ENCODE data around the gene ANKRD34A. TPM values are rescaled to one million over a fixed set of nuclear protein-coding genes. Genes with fewer than 3 reads are reported as not detected.

Gene ANKRD34A
- total RNA-seq, 4 donors from 2014 or later, result 0.39 to 2.4 (median 1.3) TPM

DNA sequence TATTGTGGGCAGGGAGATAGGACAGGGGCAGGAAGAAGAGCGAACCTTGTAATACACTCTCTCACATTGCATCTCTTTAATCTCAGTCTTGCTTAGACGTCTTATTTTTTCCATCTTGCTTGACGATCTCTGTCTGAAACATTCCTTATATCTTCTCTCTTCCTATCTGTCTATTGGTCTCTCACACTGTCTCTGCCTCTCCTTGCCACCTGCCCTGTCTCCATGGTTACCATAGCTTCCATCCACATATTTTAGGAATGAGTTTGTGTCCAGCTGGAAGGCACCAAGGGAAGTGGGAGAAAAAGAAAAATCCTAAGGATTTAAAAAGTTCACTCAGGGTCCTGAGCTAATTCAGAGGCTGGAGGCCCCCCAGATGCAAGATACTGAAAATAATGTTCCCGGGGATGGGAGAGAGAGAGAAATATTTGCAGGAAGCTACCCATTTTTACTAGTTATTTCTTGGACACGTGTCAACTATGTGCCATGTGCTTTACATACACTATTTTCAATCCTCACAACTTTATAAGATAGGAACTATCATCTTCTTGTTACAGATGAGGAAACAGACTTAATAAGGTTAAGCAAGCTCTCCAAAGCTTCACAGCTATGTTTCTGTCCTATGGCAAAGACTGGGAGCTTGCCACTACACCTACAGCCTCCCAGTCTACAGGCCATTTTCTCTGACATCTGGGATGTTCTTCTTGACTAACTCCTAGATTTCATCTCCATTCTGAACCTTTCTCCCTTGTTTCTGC, 933 bp downstream of the ANKRD34A start:
- peak overlapping the region; percentile 34 to 74 (median 60) for H3K4me3 ChIP-seq
- peaks cover 0 to 9% (median 0%) of the 10 kb centered on the region in 3 donors for H3K36me3 ChIP-seq
- 36 to 42% methylated on average over 5 of the region's 5 CpGs for WGBS, 2 donors
- no peaks in the 10 kb centered on the region for H3K27me3 ChIP-seq
- peaks cover 0 to 66% (median 25%) of the 10 kb centered on the region in 4 donors for H3K4me1 ChIP-seq
- TF ChIP-seq, protein P1, sequence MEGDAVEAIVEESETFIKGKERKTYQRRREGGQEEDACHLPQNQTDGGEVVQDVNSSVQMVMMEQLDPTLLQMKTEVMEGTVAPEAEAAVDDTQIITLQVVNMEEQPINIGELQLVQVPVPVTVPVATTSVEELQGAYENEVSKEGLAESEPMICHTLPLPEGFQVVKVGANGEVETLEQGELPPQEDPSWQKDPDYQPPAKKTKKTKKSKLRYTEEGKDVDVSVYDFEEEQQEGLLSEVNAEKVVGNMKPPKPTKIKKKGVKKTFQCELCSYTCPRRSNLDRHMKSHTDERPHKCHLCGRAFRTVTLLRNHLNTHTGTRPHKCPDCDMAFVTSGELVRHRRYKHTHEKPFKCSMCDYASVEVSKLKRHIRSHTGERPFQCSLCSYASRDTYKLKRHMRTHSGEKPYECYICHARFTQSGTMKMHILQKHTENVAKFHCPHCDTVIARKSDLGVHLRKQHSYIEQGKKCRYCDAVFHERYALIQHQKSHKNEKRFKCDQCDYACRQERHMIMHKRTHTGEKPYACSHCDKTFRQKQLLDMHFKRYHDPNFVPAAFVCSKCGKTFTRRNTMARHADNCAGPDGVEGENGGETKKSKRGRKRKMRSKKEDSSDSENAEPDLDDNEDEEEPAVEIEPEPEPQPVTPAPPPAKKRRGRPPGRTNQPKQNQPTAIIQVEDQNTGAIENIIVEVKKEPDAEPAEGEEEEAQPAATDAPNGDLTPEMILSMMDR (IDR thresholded peaks at IDR 0.05), result no peak
- no peak for TF ChIP-seq EP300 (IDR thresholded peaks at IDR 0.05)
- TF ChIP-seq POLR2A (IDR thresholded peaks at IDR 0.05), result no peak
- no peak for DNase-seq (ENCODE audit: low spot score in 2 of 2)
- H3K27ac ChIP-seq, result peak overlapping the region; percentile 84 to 97 (median 91)
- peaks cover 0 to 8% (median 0%) of the 10 kb centered on the region in 4 donors for H3K9me3 ChIP-seq

DNA sequence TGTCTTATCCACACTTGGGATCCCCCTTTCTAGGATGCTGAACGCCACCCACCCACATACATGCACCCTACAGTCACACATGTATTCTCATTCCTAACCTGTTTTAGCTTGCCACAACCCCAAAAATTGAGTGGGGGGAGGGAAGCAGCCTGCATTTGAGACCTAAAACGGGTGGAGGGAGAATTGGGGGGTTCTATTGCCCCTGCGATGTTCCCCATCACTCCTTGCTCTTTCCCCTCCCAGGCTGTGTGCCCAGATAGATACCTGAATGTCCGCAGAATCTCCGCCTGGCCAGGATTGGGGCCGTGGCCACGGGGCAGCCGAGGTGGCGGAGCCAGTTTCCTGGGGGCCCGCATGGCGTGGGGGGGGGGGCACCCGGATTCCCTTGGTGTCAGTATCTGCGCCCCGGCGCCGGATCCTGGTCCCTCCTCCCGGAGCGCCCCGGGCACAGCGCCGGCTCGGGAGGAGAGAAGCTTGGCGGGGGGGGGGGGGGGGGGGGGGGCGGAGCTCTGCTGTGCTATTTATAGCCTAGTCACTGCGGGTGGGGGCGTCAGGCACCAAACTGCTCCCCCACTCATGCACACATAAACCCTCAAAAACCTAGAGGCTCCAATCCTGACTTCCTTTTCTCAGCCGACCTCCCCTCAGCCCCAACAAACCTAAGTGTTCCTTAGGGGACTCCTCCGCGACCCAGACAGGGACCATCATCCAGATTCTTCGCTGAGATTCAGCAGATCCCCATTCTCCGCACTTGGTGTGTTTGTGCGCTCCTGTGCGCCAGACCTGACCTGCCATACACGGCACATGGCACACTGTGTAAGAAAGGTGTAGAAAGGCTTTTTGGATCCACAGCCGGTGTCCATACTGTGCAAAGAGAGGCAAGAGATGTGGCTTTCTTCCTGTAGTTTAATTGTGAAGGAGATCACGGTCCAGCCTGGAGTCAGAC, 1.9 kb downstream of the ANKRD34A start:
- Histone ChIP-seq H3K4me3 (peak overlapping the region; percentile 50 to 79 (median 61)), H3K4me1 (peaks cover 0 to 70% (median 27%) of the 10 kb centered on the region in 4 donors), H3K36me3 (peaks cover 0 to 6% (median 0%) of the 10 kb centered on the region in 3 donors), H3K27ac (peak overlapping the region; percentile 84 to 97 (median 94)), H3K9me3 (peaks cover 0 to 5% (median 0%) of the 10 kb centered on the region in 4 donors), H3K27me3 (no peaks in the 10 kb centered on the region)
- DNase-seq (ENCODE audit: low spot score in 2 of 2), result no peak
- TF ChIP-seq POLR2A (IDR thresholded peaks at IDR 0.05), result peak in 1 of 2 donors; percentile 22
- TF ChIP-seq EP300 (IDR thresholded peaks at IDR 0.05), result no peak
- TF ChIP-seq, protein P1 (IDR thresholded peaks at IDR 0.05), result no peak
- 11 to 12% methylated on average over 17 to 23 of the region's 36 CpGs for WGBS, 2 donors

DNA sequence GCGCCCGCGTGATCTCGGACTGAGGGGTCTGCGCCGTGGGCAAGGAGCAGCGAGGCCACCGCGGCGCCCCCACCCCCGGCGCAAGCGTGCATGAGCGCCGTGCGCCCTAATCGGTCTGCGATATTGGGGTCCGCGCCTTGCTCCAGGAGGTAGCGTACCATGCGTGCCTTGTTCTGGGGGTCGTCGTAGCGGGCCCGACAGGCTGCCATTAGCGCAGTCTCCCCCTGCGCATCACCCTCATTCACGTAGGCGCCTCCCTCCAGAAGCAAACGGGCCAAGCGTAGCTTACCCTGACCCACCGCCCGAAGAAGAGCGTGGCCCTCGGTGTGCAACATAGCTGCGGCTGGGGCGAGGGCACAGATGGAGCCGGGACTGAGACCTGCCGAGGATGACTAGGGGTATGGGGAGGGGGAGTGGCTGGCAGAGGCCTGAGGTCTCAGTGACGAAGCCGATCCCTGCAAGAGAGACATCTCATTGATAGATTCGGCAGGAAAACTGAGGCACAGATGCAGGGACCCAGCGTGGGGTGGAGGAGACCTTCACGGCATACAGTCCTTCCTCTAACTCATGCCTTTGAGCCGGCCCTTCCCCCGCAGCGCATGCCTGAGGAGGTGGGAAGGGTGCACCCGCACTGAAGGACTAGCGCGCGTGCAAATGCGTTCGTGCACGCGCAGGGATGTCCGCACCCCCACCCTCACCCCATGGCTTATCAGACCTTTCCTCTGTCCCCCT, 2.8 kb downstream of the ANKRD34A start:
- TF ChIP-seq EP300 (IDR thresholded peaks at IDR 0.05) (peak in 1 of 2 donors; percentile 55), POLR2A (IDR thresholded peaks at IDR 0.05) (peak in 1 of 2 donors; percentile 23)
- TF ChIP-seq, protein P1 (IDR thresholded peaks at IDR 0.05), result no peak
- H3K27me3 ChIP-seq, result no peaks in the 10 kb centered on the region
- 0% methylated on average over 27 to 44 of the region's 57 CpGs for WGBS, 2 donors
- peak overlapping the region; percentile 50 to 79 (median 61) for H3K4me3 ChIP-seq
- no peaks in the 10 kb centered on the region for H3K9me3 ChIP-seq
- DNase-seq (ENCODE audit: low spot score in 2 of 2), result no peak
- peaks cover 0 to 74% (median 28%) of the 10 kb centered on the region in 4 donors for H3K4me1 ChIP-seq
- no peaks in the 10 kb centered on the region for H3K36me3 ChIP-seq
- H3K27ac ChIP-seq, result peak overlapping the region; percentile 84 to 97 (median 94)

DNA sequence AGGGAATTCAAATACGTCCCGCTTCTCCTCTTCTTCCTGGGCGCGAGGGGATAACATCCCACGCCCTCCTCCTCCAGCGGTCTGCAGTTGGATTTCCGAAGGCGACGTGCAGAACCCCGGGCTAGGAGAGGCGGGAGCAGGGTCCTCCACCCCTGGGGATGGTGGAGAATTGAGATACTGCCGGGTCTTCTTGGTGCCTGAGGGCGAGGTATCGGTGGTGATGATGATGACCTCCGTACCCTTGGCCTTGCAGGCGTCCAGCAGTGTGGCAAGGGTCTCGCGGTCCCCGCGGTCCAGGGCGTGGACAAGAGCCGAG, 3.3 kb downstream of the ANKRD34A start:
- 1 to 2% methylated on average over 15 to 22 of the region's 22 CpGs for WGBS, 2 donors
- TF ChIP-seq EP300 (IDR thresholded peaks at IDR 0.05), result no peak
- TF ChIP-seq, protein P1 (IDR thresholded peaks at IDR 0.05), result no peak
- TF ChIP-seq POLR2A (IDR thresholded peaks at IDR 0.05), result no peak
- H3K27me3 ChIP-seq, result no peaks in the 10 kb centered on the region
- peak overlapping the region; percentile 50 to 79 (median 61) for H3K4me3 ChIP-seq
- H3K36me3 ChIP-seq, result no peaks in the 10 kb centered on the region
- H3K4me1 ChIP-seq, result peaks cover 0 to 77% (median 33%) of the 10 kb centered on the region in 4 donors
- H3K27ac ChIP-seq, result peak overlapping the region; percentile 84 to 97 (median 94)
- no peak for DNase-seq (ENCODE audit: low spot score in 2 of 2)
- no peaks in the 10 kb centered on the region for H3K9me3 ChIP-seq

All from tibial nerve (tissue), 4 donors.